ENCODE data around the gene SCAMP5.

- TF ChIP-seq KDM1A (CRISPR knock-in tag; IDR thresholded peaks at IDR 0.05) (no peak), CBFB (CRISPR knock-in tag; IDR thresholded peaks at IDR 0.05) (no peak), ZZZ3 (CRISPR knock-in tag; IDR thresholded peaks at IDR 0.05; ENCODE audit: borderline replicate concordance) (no peak), ZNF512 (CRISPR knock-in tag; IDR thresholded peaks at IDR 0.05) (no peak)
Observed at GRCh38 chr15:75063889-75064288, 68.5 kb downstream of the SCAMP5 start.

Data from HepG2 (cell line).